TTC549 (cell line): ENCODE measurements around the gene SYCP3.
"Not testable (repeated sequence)": the region's sequence is repeated elsewhere in the genome, so short reads cannot be mapped to it uniquely, and the experiment has no call there.

ENCODE experiments used
- FAIRE-seq: peaks from 2 replicates; lab custom pipeline; 2012; peaks lifted over from hg19 to GRCh38; lab: Jason Lieb, UNC

Gene SYCP3

GRCh38 chr12:101759396-101760047 is 20.3 kb upstream of the SYCP3 start:
- FAIRE-seq, result peak; percentile 53

DNA sequence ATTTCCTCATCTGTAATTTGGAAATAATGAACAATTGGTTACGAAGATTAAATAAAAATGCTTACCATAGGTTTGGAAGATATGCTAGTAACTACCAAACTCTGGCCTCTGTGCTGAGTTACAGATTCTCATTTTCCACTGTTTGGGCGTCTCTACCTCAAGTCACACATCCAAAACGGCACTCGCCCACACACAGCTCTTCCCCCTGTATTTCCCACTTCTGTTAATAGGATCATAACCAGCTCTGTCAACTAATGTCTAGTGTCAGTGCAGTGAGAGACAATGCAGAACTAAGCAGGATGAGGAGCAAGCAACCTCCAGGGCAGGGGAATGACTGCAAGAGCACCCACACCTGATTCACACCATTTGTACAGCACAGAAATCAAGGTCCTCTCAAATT is 10.9 kb upstream of the SYCP3 start:
- no peak for FAIRE-seq

DNA sequence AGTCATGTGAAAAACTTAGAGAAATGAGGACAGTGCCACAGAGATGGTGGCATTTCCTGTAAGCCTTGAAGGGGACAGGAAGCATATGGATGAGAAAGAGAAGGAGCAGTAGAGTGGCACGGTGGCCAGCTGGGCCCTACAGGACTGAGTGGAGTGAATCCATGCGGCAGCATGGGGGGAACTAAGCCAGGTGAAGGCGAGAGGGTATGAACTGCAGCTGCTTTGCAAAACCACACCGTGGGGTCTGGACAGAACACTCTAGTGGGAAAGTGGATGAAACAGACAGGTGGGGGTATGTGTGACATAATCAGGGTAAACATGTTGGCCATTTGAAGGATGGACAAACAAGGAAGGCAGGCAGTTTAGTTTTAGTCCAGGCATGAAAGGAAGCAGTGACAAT is 10.4 kb upstream of the SYCP3 start:
- FAIRE-seq, result no peak

DNA sequence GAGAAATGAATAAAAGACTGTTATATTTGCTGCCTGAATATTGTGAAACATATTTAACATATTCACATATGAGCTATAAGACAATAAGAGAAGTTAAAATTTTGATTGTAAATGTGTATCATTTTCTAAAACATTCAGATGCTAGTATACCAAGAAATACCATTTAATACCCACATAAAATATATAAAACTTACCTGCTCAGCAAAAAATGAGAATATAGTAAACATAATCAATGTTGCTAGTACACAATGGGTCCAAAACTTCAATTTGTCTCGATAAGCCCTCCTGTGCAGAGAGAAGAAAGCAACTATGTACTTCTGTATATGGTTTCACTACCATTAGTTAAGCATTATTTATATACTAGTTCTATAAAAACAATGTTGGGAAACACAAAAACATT is 9.6 kb upstream of the SYCP3 start:
- no peak for FAIRE-seq

- no peak for FAIRE-seq
These were observed 8.4 kb upstream of the SYCP3 start for GRCh38 chr12:101747697-101748096.

- no peak for FAIRE-seq
These were observed 7.4 kb upstream of the SYCP3 start for GRCh38 chr12:101746661-101747060.

DNA sequence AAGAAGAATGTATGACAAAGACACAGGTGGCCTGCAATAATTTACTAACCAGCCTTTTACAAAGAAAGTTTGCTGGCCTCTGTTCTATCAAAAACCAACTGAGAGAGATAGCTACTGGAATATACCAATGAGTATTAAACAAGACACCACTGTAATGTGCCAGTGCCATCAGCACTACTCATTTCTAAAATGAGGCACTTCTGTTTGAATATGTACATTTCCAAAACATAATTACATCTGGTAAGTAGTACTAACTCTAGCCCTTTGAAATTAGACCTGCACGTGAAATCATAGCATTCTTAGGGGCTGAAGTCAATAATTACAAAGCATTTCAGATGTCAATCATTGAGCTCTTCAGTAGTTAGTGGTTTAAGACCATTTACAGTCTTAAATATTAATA is 6.9 kb upstream of the SYCP3 start:
- no peak for FAIRE-seq

GRCh38 chr12:101745481-101745880 is 6.2 kb upstream of the SYCP3 start:
- FAIRE-seq, result no peak

GRCh38 chr12:101743724-101744472 is 4.6 kb upstream of the SYCP3 start:
- FAIRE-seq, result no peak

DNA sequence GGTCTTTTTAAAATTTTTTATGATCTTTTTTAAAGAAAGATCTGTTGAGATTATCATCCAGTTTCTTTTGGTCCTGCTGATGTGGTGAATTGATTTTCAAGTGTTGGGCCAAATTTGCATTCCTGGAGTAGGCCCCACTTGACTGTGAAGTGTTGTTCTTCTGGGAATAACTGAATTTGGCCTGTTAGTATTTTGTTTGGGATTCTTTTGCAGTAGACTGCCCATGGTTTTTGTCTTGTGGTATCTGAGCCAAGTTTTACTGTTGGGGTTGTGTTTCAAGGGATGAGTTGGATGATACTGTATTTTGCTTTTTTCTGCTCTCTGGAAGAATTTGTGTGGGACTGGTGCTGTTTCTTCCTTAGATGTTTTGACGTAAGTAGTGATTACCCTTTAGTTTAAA is 4.0 kb upstream of the SYCP3 start:
- FAIRE-seq, result no peak

- FAIRE-seq, result no peak
These were observed 1.7 kb upstream of the SYCP3 start for GRCh38 chr12:101740980-101741379.

DNA sequence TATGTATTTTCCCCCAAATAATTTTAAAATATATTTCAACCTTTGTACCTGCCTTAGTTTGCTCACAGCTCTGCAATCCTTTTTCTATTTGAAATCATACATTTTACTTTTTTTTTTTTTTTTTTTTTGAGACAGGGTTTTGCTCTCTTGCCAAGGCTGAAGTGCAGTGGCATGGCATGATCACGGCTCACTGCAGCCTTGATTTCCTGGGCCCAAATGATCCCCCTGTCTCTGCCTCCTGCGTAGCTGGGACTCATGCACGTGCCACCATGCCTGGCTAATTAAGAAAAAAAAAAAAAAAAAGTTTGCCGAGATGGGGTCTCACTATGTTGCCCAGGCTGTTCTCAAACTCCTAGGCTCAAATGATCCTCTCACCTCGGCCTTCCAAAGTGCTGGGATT is 1.3 kb upstream of the SYCP3 start:
- FAIRE-seq, result no peak

DNA sequence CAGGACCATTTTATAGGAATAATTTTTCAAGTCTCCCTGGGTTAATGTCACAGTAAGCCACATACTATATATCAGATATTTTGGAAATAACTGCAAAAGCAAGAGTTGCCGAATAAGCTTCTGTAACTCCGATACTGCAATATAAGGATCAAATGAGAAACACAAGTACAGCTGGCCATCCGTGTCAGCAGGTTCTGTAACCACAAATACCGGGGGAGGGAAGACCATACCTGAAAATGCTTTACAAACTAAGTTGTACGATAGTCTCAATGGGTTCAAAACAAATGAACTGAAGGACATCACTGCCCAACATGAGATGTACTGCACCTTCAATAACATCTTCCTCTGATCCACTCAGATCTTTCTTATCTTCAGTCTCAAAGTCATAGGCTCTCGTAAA is 1.8 kb downstream of the SYCP3 start:
- no peak for FAIRE-seq

DNA sequence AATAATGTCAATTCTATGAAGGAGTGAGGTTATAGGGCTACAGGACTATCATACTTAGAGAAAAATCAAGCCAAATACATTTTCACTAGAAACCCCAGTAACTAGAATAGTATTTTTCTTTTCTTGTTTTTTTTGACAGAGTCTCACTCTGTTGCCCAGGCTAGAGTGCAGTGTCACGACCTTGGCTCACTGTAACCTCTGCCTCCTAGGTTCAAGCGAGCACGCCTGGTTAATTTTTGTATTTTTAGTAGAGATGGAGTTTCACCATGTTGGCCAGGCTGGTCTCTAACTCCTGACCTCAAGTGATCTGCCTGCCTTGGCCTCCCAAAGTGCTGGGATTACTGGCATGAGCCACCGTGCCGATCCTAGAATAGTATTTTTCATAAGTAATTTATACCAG is 4.8 kb downstream of the SYCP3 start:
- not testable (repeated sequence) for FAIRE-seq

GRCh38 chr12:101733166-101733565 is 6.1 kb downstream of the SYCP3 start:
- FAIRE-seq, result no peak

- FAIRE-seq, result no peak
These were observed 6.9 kb downstream of the SYCP3 start for GRCh38 chr12:101732318-101732717.

- no peak for FAIRE-seq
These were observed 9.4 kb downstream of the SYCP3 start for GRCh38 chr12:101729842-101730241.

DNA sequence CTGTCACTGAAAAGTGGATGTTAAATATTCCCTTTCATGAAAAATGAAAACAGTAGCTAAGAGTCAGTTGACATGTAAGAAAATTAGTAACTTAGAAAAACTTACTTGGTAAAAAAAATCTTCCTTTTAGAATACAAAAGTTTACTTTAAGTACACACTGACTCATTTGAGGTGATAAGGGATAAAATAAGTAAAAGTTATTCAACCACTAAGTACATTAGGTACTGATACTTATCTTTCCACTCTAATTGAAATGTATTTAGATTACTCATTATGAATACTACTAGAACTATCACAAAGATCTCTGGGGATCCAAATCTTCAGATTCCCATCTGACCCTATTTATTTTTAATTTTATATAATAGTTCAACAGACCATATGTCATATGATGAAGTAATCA is 12.2 kb downstream of the SYCP3 start:
- no peak for FAIRE-seq

DNA sequence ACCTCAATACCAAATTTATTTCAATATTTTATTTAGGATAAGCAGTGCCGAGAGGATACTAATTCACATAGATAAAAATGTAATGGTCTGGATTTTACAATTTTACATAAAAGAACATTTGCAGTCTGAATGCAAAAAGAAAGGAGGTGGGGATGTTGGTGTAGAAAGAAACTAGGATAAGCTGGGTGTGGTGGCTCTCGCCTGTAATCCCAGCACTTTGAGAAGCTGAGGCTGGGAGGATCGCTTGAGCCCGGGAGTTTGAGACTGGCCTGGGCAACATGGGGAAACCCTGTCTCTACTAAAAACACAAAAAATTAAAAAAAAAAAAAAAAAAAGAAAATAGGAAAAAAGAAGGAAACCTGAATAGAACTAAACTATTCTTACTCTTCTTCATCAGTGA is 16.9 kb downstream of the SYCP3 start:
- FAIRE-seq, result no peak

- no peak for FAIRE-seq
These were observed 19.1 kb downstream of the SYCP3 start for GRCh38 chr12:101720118-101720517.

- no peak for FAIRE-seq
These were observed 19.7 kb downstream of the SYCP3 start for GRCh38 chr12:101719566-101719965.

GRCh38 chr12:101714877-101715444 is 24.3 kb downstream of the SYCP3 start:
- FAIRE-seq, result no peak

DNA sequence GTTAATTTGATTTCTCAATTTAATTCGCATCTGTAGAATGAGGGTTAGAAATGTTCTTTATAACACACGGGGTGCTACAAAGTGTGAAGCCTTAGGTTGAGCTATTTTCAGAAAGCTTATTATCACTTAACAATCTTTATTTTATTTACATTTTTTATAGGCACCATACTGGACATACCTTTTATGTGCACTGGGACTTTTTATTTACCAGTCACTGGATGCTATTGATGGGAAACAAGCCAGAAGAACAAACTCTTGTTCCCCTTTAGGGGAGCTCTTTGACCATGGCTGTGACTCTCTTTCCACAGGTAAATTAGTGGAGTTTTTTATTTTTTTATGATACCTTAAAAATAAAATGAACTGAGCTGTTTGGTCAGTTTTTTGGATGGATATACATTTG is 25.3 kb downstream of the SYCP3 start:
- no peak for FAIRE-seq
